ENCODE results near the gene DLL4. TPM values are rescaled to one million over a fixed set of nuclear protein-coding genes. Genes with fewer than 3 reads are reported as not detected.

Gene DLL4
- total RNA-seq, 1 experiment from 2014 or later = not detected

DNA sequence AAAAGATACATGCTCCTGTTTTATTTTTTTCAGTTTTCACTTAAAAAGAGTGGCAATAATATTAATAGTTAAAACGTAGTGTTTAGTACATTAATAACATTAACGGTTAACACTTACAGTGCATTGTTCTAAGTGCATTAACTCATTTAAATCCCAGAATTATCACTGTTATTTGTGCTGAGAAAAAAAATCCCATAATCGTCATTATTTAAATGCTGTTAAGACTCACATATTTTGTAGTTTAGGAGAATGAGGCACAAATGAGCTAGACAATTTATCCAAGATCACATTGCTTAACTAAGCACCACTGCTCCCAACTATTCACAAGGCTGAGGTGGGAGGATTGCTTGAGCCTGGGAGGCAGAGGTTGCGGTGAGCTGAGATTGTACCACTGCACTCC lies 59.0 kb downstream of the DLL4 start:
- no peak for DNase-seq (ENCODE audit: low read depth)

Other genes starting within 250 kb of the DLL4 start
- gene RAD51, start 234.2 kb upstream of the DLL4 start, total RNA-seq (2014; rRNA removed; shearing (Covaris generic)) = 17.9 and 18.7 TPM in 2 replicates
- 17.1 and 20.6 TPM in 2 replicates for gene RMDN3, start 174.1 kb upstream of the DLL4 start, total RNA-seq (2014; rRNA removed; shearing (Covaris generic))
- 9.9 and 30.6 TPM in 2 replicates for gene GCHFR, start 165.3 kb upstream of the DLL4 start, total RNA-seq (2014; rRNA removed; shearing (Covaris generic))
- gene C15orf62, start 159.4 kb upstream of the DLL4 start, total RNA-seq (2014; rRNA removed; shearing (Covaris generic)) = 0.40 TPM in 1 of 2 replicates, not detected in the other
- 25.2 and 25.4 TPM in 2 replicates for gene ZFYVE19, start 122.3 kb upstream of the DLL4 start, total RNA-seq (2014; rRNA removed; shearing (Covaris generic))
- gene DNAJC17, start 121.9 kb upstream of the DLL4 start, total RNA-seq (2014; rRNA removed; shearing (Covaris generic)) = 30.2 and 34.9 TPM in 2 replicates
- gene PPP1R14D, start 100.6 kb upstream of the DLL4 start, total RNA-seq (2014; rRNA removed; shearing (Covaris generic)) = not detected in 2 replicates
- 2.6 and 3.8 TPM in 2 replicates for gene SPINT1, start 85.3 kb upstream of the DLL4 start, total RNA-seq (2014; rRNA removed; shearing (Covaris generic))
- 0.15 and 0.23 TPM in 2 replicates for gene RHOV, start 55.1 kb upstream of the DLL4 start, total RNA-seq (2014; rRNA removed; shearing (Covaris generic))
- 23.3 and 27.9 TPM in 2 replicates for gene VPS18, start 34.9 kb upstream of the DLL4 start, total RNA-seq (2014; rRNA removed; shearing (Covaris generic))
- gene CHAC1, start 24.1 kb downstream of the DLL4 start, total RNA-seq (2014; rRNA removed; shearing (Covaris generic)) = 4.4 and 4.9 TPM in 2 replicates
- 19.4 and 20.7 TPM in 2 replicates for gene INO80, start 186.9 kb downstream of the DLL4 start, total RNA-seq (2014; rRNA removed; shearing (Covaris generic))